ENCODE results near the gene CALCOCO2.
"Not testable (repeated sequence)": the region's sequence is repeated elsewhere in the genome, so short reads cannot be mapped to it uniquely, and the experiment has no call there.

CALCOCO2 gene

GRCh38 chr17:48830840-48831548, at the start of gene CALCOCO2:
Gene CALCOCO2 (plus strand): TSS chr17:48831035. CDS start chr17:48841708, 10,673 bp downstream.
- peak; percentile 98 for DNase-seq (ENCODE audit: low spot score)

- DNase-seq (ENCODE audit: low spot score) = no peak
Measured at GRCh38 chr17:48787828-48788227, 43.0 kb upstream of the CALCOCO2 start.

GRCh38 chr17:48790607-48791127, 40.2 kb upstream of the CALCOCO2 start:
- no peak for DNase-seq (ENCODE audit: low spot score)

- DNase-seq (ENCODE audit: low spot score) = peak; percentile 84
Measured at GRCh38 chr17:48791128-48792032, 39.5 kb upstream of the CALCOCO2 start.

- no peak for DNase-seq (ENCODE audit: low spot score)
Measured at GRCh38 chr17:48792033-48792798, 38.6 kb upstream of the CALCOCO2 start.

- peak; percentile 90 for DNase-seq (ENCODE audit: low spot score)
Measured at GRCh38 chr17:48795444-48796162, 35.2 kb upstream of the CALCOCO2 start.

- DNase-seq (ENCODE audit: low spot score) = not testable (repeated sequence)
Measured at GRCh38 chr17:48796163-48796522, 34.7 kb upstream of the CALCOCO2 start.

GRCh38 chr17:48799069-48799723, 31.6 kb upstream of the CALCOCO2 start:
- no peak for DNase-seq (ENCODE audit: low spot score)

GRCh38 chr17:48800626-48801217, 30.1 kb upstream of the CALCOCO2 start:
- no peak for DNase-seq (ENCODE audit: low spot score)

GRCh38 chr17:48804936-48805411, 25.9 kb upstream of the CALCOCO2 start:
- DNase-seq (ENCODE audit: low spot score) = peak; percentile 84

GRCh38 chr17:48809182-48809581, 21.7 kb upstream of the CALCOCO2 start:
- DNase-seq (ENCODE audit: low spot score) = no peak

- DNase-seq (ENCODE audit: low spot score) = no peak
Measured at GRCh38 chr17:48812001-48812400, 18.8 kb upstream of the CALCOCO2 start.

GRCh38 chr17:48814504-48814903, 16.3 kb upstream of the CALCOCO2 start:
- peak; percentile 82 for DNase-seq (ENCODE audit: low spot score)

- no peak for DNase-seq (ENCODE audit: low spot score)
Measured at GRCh38 chr17:48815311-48815710, 15.5 kb upstream of the CALCOCO2 start.

- no peak for DNase-seq (ENCODE audit: low spot score)
Measured at GRCh38 chr17:48816438-48816773, 14.4 kb upstream of the CALCOCO2 start.

- peak; percentile 83 for DNase-seq (ENCODE audit: low spot score)
Measured at GRCh38 chr17:48816774-48817590, 13.9 kb upstream of the CALCOCO2 start, which contains the start of gene TTLL6. Gene TTLL6 (minus strand): TSS chr17:48817229. CDS start chr17:48817072, 157 bp downstream.

GRCh38 chr17:48818361-48818841, 12.4 kb upstream of the CALCOCO2 start:
- DNase-seq (ENCODE audit: low spot score) = no peak

- no peak for DNase-seq (ENCODE audit: low spot score)
Measured at GRCh38 chr17:48819466-48819865, 11.4 kb upstream of the CALCOCO2 start.

GRCh38 chr17:48820936-48821335, 9.9 kb upstream of the CALCOCO2 start:
- not testable (repeated sequence) for DNase-seq (ENCODE audit: low spot score)
